Medulla oblongata (tissue), 1 donor: ENCODE results near the gene HOXC12.

ENCODE experiments used
- DNase-seq: peaks from one replicate; pipeline ENCODE4 v3.0.0-alpha.2; 2015; ENCODE audit errors: extremely low spot score

HOXC12 gene

GRCh38 chr12:53996240-53997203, 41.8 kb downstream of the HOXC12 start:
- DNase-seq = no peak

DNA sequence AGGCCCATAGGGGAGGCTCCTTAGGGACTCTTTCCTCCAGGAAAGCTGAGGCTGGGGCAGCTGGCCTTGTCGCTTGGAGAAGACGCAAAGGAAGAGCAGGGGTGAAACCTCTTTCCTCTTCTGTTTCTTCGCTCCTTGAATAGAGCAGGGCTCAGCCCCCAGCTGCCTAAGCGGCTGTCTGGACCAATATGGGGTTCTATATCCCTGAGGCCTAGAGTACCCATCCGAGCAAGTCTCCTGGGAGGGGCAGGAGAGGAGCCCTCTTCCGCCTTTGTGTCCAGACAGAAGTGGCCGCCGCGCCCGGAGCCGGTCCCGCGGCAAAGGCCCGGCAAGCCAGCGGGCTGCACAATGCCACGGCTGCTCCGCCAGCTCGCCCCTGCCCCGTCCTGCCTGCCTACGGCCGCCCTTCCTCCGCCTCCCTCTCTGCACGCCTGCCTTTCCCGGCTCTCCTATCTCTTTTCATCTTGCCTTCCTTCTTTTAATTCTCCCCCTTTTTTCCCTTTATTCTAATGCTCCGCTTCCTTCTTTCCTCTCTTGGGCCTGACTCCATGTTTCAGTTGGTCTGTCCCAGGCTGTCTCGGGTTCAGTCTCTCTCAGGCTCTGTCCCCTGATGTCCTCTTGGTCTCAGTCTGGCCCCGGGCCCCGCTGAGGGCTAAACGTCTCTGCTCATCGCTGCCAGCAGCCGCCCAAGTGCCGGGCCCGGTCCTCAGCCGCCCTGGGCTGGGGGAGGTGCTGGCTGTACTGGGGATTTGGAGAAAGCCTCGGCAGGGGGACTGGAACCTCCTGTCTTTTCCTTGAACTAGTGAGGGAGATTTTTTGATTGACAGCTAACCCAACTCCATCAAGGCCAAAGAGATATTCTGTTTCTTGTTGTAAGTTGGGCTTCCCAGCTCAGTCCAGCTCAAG, 42.8 kb downstream of the HOXC12 start:
- no peak for DNase-seq

- no peak for DNase-seq
Observed at GRCh38 chr12:53998110-53998899, 43.6 kb downstream of the HOXC12 start.

DNA sequence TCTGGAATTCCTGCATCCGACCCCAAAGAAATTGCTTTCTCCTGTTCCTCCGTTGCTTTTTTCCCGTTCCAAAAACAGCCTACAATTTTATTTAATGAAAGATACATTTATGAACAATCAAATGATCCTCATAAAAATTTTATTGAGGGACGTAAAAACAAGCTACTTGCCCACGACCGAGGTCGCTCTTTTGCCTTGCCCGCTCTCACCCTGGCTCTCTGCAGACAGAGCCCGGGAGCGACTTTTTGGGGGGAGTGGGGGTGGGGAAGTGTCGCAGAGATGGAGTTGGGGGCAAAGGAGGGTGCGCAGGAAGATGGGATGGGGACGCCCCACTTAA, 44.2 kb downstream of the HOXC12 start:
- no peak for DNase-seq

DNA sequence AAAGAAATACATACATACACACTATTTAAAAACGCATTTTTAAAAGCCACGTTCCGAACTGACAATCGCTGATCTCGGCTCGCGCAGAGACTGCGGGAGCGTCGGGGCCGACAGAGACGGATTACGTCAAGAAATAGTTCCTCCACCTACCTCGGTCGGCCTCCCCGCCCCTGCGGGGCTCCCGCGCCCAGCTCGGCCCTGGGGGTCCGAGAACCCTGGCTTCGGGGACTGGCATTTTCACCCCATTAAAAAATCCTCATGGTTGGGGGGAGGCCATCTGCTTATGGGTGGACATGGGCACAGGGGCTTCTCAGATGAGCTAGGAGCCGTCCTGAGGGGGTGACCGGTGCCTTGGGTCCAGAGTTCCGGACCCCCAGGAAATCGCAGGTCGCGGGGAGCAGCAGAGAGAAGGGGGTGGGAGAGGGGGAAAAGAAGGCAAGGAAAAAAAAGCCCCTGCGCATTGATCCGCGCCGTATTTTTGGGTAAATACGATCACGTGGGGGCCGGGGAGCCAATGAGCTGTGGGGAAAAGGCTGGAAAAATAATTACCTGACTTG, 44.9 kb downstream of the HOXC12 start:
- DNase-seq = no peak

DNA sequence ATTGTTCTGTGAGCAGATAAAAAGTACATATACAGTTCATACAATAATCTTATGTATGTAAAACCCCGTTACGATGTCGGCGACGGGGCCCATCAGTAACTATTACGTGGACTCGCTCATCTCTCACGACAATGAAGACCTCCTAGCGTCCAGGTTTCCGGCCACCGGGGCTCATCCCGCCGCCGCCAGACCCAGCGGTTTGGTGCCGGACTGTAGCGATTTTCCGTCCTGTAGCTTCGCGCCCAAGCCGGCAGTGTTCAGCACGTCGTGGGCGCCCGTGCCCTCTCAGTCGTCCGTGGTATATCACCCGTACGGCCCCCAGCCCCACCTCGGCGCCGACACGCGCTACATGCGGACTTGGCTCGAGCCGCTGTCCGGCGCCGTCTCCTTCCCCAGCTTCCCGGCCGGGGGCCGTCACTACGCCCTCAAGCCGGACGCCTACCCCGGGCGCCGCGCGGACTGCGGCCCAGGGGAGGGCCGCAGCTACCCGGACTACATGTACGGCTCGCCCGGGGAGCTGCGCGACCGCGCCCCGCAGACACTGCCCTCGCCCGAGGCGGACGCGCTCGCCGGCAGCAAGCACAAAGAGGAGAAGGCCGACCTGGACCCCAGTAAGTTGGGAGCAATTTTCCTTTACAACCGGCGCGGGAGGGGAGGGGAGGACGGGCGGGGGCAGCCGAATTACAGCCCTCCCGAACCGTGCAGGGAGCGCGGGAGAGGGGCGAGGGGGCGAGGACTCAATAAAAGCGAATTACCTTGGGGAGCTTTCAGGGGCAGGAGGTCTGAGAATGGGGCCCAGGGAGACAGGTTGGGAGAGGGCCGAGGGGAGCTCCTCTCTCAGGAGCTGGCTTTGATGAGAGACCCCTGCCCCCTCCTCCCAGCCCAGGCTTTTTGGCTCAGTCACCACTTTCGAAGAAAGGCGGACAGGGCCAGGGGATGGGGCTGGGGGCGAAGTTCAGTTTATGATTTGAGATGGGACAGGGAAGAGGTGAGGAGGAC, 45.7 kb downstream of the HOXC12 start, which contains the start of gene HOXC9:
HOXC9 (plus strand) TSS at position 46 of the 999 bp plus-strand sequence; CDS start at position 74, 28 bp downstream.
- no peak for DNase-seq

DNA sequence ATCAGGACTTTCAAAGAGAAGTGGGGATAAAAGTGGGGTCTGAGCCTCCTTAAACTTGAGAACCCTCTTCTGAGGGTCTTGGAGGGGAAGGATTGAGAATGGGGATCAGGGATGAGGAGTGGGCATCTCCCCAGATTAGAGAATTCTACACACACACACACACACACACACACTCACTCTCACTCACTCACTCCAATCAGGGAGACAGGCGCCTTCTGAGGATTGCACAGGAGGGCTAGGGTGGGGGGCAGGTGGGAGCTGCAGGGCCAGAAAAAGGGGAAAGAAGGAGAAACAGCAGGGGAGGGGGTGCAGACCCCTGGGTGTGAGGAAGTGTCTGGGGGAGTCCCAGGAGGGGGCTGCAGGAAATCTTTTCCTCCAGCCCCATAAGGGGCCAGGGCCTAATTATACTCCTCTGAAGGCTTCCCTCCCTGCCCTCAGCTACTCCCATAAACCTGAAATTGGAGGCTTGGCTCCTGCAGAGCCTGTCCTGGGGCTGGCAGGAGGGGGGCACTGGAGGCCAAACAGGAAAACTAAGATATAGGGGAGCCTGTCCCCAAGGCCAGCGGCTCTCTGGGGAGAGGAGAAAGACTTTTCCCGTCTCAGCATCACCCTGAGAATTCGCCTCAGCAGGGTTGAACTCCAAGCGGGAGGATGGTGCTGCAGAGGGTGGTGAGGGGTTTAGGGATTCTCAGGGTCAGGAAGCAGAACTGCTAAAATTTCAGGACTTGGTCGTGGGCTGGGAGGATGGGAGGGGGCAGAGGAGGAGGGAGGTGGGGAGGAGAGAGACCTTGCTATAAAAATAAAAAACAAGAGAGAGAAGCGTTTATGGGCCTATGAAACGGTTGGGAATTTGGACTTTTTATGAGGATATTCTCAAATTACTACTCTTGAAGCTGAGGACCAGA, 46.8 kb downstream of the HOXC12 start:
- no peak for DNase-seq

DNA sequence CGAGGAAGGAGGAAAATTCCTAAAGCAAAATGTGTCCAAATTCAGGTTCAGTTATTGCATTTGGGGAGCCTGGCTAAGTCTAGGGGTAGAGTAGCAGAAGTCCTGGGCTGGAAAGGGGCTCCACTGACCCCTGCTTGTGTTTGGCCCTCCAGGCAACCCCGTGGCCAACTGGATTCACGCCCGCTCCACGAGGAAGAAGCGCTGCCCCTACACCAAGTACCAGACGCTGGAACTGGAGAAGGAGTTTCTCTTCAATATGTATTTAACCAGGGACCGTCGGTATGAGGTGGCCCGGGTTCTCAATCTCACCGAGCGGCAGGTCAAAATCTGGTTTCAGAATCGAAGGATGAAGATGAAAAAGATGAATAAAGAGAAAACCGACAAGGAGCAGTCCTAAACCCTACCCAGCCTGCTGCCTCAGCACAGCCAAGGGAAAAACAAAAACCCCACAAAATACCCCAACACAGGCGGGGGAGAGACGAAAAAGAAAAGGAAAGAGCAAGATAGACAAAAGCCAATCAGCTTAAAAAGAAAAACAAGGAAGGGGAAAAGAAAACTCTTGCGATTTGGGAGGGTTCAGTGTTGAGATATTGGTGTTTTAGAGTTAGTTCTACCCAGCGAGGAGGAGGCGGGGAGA, 47.7 kb downstream of the HOXC12 start:
- no peak for DNase-seq

- DNase-seq = no peak
Observed at GRCh38 chr12:54002915-54003389, 48.2 kb downstream of the HOXC12 start.

DNA sequence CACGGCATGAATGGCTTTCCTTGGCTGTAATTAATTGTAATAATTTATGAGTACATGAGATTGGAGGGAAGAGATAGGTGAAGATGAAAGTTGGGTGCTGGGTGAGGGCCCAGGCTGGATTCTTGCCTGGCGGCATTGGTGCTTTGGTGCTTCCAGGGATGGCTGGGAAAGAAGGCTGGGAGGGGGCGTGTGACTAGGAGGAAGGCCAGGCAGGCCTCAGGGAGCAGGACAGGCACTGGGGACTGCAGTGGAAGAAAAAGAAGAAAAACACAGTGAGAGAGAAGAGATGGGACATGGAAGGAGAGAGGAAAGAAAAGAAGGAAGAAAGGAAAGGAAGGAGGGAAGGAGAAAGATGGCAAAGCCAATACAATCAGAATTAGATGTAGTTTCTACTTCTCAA, 48.9 kb downstream of the HOXC12 start:
- DNase-seq = no peak

GRCh38 chr12:54004063-54004840, 49.5 kb downstream of the HOXC12 start:
- DNase-seq = no peak

- no peak for DNase-seq
Observed at GRCh38 chr12:54004841-54005530, 50.3 kb downstream of the HOXC12 start.

DNA sequence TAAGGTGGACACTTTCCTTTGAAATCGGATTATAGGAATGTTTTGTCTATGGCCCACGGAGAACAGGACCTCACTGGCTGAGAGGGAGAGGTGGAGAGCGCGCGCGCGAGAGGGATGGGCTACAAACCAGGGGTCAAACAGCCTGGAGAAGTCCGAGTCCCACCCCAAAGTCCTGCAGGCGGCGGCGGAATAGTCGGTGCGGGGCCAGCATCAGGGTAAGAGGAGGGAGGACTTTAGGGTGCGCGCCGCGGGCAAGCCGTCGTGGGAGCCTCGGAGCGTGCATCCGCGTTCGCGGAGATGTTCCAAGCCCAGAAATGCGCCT, 50.8 kb downstream of the HOXC12 start:
- DNase-seq = no peak

DNA sequence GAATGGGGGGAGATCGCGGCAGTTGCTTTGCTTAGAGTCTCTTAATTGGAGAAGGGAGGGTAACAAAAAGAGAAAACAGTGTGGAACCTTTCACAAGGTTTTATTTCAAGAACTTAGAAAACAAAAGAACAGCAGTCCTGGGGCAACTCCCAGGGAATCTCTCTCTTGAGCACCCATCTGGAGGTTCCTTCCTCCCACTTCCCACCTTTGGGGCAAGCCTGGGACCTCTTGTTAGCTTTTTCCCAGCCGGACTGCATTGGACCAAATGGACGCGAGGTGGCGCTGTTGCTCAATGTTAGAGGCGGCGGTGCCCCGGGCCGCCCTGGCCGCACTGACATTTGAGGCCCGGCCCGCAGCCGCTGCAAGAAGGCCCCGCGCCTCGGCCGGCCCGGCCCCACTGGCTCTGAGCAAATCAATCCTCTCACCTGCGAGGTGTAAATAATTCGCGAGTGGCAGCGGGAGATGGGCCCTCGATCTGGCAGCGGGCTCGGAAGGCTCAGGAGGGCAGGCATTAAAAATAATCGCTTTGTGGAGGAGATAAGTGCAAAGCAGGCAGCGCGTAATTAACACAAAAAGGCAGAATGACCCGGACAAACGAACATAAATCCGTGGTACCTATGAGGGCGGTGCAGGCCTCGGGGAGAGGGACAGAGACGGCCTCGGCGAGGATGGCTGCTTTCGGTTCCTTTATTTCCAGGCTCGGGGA, 51.3 kb downstream of the HOXC12 start:
- DNase-seq = peak; percentile 92

- DNase-seq = no peak
Observed at GRCh38 chr12:54006559-54007220, 52.0 kb downstream of the HOXC12 start.
